Neural progenitor cell (in vitro differentiated cells): ENCODE data around the gene SEZ6L.

Source experiments
- EZH2 ChIP-seq: fragments of 200-600 bp; sonication (generic); IDR thresholded peaks from 2 replicates; pipeline ENCODE4 v1.6.1; 2017; ENCODE audit warnings: antibody characterized with exemption, mild to moderate bottlenecking, moderate library complexity
- EZH2phosphoT487 ChIP-seq: fragments of 200-600 bp; sonication (generic); IDR thresholded peaks from 2 replicates; pipeline ENCODE4 v1.6.1; 2017; ENCODE audit warnings: antibody characterized with exemption
- TF ChIP-seq, protein P1 (sequence below): fragments of 200-600 bp; sonication (generic); IDR thresholded peaks from 2 replicates; pipeline ENCODE4 v1.5.1; 2017; ENCODE audit warnings: antibody characterized with exemption, mild to moderate bottlenecking

DNA sequence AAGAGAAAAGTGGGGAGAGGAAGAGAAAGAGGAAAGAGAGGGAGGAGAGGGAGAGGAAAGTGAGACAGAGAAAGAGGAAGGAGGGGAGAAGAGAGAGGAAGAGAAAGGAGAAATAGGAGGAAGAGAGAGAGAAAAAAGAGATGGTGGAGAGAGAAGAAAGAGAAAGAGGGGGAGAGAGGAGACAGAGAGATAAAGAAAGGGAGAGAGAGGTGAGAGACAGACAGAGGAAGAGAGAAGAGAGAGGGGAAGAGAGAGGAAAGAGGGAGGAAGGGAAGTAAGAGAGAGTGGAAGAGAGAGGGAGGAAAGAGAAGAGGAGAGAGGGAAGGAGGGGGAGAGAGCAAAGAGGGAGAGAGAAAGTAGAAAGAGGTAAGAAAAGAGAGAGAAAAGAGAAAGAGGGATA lies 9.4 kb upstream of the SEZ6L start:
- TF ChIP-seq, protein P1, sequence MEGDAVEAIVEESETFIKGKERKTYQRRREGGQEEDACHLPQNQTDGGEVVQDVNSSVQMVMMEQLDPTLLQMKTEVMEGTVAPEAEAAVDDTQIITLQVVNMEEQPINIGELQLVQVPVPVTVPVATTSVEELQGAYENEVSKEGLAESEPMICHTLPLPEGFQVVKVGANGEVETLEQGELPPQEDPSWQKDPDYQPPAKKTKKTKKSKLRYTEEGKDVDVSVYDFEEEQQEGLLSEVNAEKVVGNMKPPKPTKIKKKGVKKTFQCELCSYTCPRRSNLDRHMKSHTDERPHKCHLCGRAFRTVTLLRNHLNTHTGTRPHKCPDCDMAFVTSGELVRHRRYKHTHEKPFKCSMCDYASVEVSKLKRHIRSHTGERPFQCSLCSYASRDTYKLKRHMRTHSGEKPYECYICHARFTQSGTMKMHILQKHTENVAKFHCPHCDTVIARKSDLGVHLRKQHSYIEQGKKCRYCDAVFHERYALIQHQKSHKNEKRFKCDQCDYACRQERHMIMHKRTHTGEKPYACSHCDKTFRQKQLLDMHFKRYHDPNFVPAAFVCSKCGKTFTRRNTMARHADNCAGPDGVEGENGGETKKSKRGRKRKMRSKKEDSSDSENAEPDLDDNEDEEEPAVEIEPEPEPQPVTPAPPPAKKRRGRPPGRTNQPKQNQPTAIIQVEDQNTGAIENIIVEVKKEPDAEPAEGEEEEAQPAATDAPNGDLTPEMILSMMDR = no peak
- TF ChIP-seq EZH2 = no peak
- no peak for TF ChIP-seq EZH2phosphoT487
